CD14-positive monocyte (primary cell): ENCODE data around the gene ERC1. TPM values are rescaled to one million over a fixed set of nuclear protein-coding genes. Genes with fewer than 3 reads are reported as not detected.

Source experiments
- DNase-seq, 3 donors: peaks; one replicate each; pipeline ENCODE4 v3.0.0-alpha.2; 2011 to 2022
- H2AFZ ChIP-seq: 2 replicates; pipeline ENCODE4 v1.6.0; 2012; ENCODE audit warnings: mild to moderate bottlenecking, low read depth, low read length, inconsistent platforms; ENCODE audit not compliant: insufficient read depth, poor library complexity, severe bottlenecking
- H3K27ac ChIP-seq, 2 donors: 1 replicate in 1 of 2; 2 replicates in 1 of 2; pipeline ENCODE4 v1.5.1; 2012 to 2013; ENCODE audit warnings: low read length in 2 of 2, control low read depth in 1 of 2, inconsistent platforms in 1 of 2, low read depth in 1 of 2, mild to moderate bottlenecking in 1 of 2
- H3K27me3 ChIP-seq, 2 donors: one replicate each; pipeline versions ENCODE4 v1.6.0 to v1.6.1; 2011 to 2013; ENCODE audit warnings: low read length in 2 of 2; ENCODE audit not compliant: control insufficient read depth in 2 of 2, insufficient read depth in 2 of 2
- H3K36me3 ChIP-seq, 2 donors: replicated peaks in 1 of 2; 1 replicate in 1 of 2; 2 replicates in 1 of 2; pipeline versions ENCODE4 v1.5.1 to v1.6.1; 2012 to 2013; ENCODE audit warnings: low read length in 2 of 2, control low read depth in 1 of 2, inconsistent platforms in 1 of 2, mild to moderate bottlenecking in 1 of 2; ENCODE audit not compliant: insufficient read depth in 2 of 2, control insufficient read depth in 1 of 2
- H3K4me1 ChIP-seq, 2 donors: 1 replicate in 1 of 2; 2 replicates in 1 of 2; pipeline versions ENCODE4 v1.5.1 to v1.6.1; 2012 to 2013; ENCODE audit warnings: low read length in 2 of 2, control low read depth in 1 of 2, inconsistent platforms in 1 of 2, mild to moderate bottlenecking in 1 of 2, moderate library complexity in 1 of 2; ENCODE audit not compliant: insufficient read depth in 2 of 2, control insufficient read depth in 1 of 2
- H3K4me2 ChIP-seq: replicated peaks from 2 replicates; pipeline ENCODE3; 2012; ENCODE audit warnings: low read length, moderate library complexity, mild to moderate bottlenecking; ENCODE audit not compliant: poor library complexity, severe bottlenecking; ENCODE audit errors: extremely low read depth
- H3K4me3 ChIP-seq, 3 experiments: fragments of 200-600 bp in 1 of 3; sonication (generic) in 1 of 3; replicated peaks in 1 of 3; 1 replicate in 2 of 3; 2 replicates in 1 of 3; pipeline ENCODE4 v1.5.1; 2011 to 2013; ENCODE audit warnings: low read length in 3 of 3, mild to moderate bottlenecking in 3 of 3, control low read depth in 2 of 3, low read depth in 2 of 3, inconsistent platforms in 1 of 3, moderate library complexity in 1 of 3
- H3K79me2 ChIP-seq: 2 replicates; pipeline ENCODE4 v1.6.0; 2012; ENCODE audit warnings: mild to moderate bottlenecking, control low read depth, inconsistent platforms, low read length, moderate library complexity; ENCODE audit not compliant: insufficient read depth
- H3K9ac ChIP-seq: 2 replicates; pipeline ENCODE4 v1.6.0; 2017; ENCODE audit warnings: low read length, mild to moderate bottlenecking; ENCODE audit not compliant: insufficient read depth, poor library complexity, severe bottlenecking
- H3K9me3 ChIP-seq, 2 donors: replicated peaks in 1 of 2; 1 replicate in 1 of 2; 2 replicates in 1 of 2; pipeline versions ENCODE4 v1.5.1 to v1.6.1; 2012 to 2013; ENCODE audit warnings: low read length in 2 of 2, control low read depth in 1 of 2; ENCODE audit not compliant: control insufficient read depth in 1 of 2, insufficient read depth in 1 of 2
- H4K20me1 ChIP-seq: 2 replicates; pipeline ENCODE4 v1.6.0; 2012; ENCODE audit warnings: mild to moderate bottlenecking, low read length, control low read depth, moderate library complexity; ENCODE audit not compliant: insufficient read depth
- H3K27ac Mint-ChIP-seq, 7 donors: one replicate each; pipeline ENCODE4 v1.8.0; 2020; ENCODE audit warnings: mild to moderate bottlenecking in 7 of 7, mixed read lengths in 7 of 7, moderate library complexity in 6 of 7, inconsistent platforms in 2 of 7
- H3K27me3 Mint-ChIP-seq, 3 donors: one replicate each; pipeline ENCODE4 v1.8.0; 2021 to 2022; ENCODE audit warnings: low read depth in 3 of 3, mild to moderate bottlenecking in 3 of 3, mixed read lengths in 3 of 3, moderate library complexity in 3 of 3, inconsistent platforms in 1 of 3
- H3K36me3 Mint-ChIP-seq, 2 donors: one replicate each; pipeline ENCODE4 v1.8.0; 2020; ENCODE audit warnings: mixed read lengths in 2 of 2, inconsistent platforms in 1 of 2, mild to moderate bottlenecking in 1 of 2
- H3K4me1 Mint-ChIP-seq: one replicate; pipeline ENCODE4 v1.8.0; 2020; ENCODE audit warnings: mild to moderate bottlenecking, mixed read lengths
- H3K4me3 Mint-ChIP-seq, 2 donors: one replicate each; pipeline ENCODE4 v1.8.0; 2020; ENCODE audit warnings: mild to moderate bottlenecking in 2 of 2, mixed read lengths in 2 of 2, moderate library complexity in 1 of 2
- H3K9me3 Mint-ChIP-seq, 7 donors: one replicate each; pipeline ENCODE4 v1.8.0; 2020 to 2022; ENCODE audit warnings: mixed read lengths in 7 of 7, mild to moderate bottlenecking in 6 of 7, moderate library complexity in 6 of 7, inconsistent platforms in 2 of 7
- CTCF ChIP-seq: fragments of 200-600 bp; IDR thresholded peaks from one replicate; pipeline ENCODE4 v1.8.0; 2022; ENCODE audit warnings: antibody characterized with exemption, mild to moderate bottlenecking
- WGBS: methylation state at CpG from one replicate; pipeline ENCODE4 v1.1.5; 2013; ENCODE audit warnings: missing lambda C conversion rate; ENCODE audit not compliant: insufficient coverage; 5-methylcytosine and 5-hydroxymethylcytosine counted together
- intact Hi-C, 2 donors: fragments of 100-400 bp; cut with micrococcal nuclease; formaldehyde crosslinking; loops; one replicate each; pipeline versions ENCODE4 v1.15.0 to v1.15.1; 2023
- polyA plus RNA-seq, 3 donors: library from polyadenylated mRNA; depleted of rRNA in 1 of 3; unstranded in 2 of 3; stranded (reverse) in 1 of 3; fragments of 300-500 nt in 2 of 3; fragments of >200 nt in 1 of 3; fragmentation: Illumina TruSeq in 2 of 3; gene quantifications; 1 replicate in 2 of 3; 2 replicates in 1 of 3; pipeline ENCODE4 v1.2.3, GENCODE V29; 2012 to 2021

ERC1 gene
- polyA plus RNA-seq, 3 donors: 4.0 to 14.3 (median 5.1) TPM

DNA sequence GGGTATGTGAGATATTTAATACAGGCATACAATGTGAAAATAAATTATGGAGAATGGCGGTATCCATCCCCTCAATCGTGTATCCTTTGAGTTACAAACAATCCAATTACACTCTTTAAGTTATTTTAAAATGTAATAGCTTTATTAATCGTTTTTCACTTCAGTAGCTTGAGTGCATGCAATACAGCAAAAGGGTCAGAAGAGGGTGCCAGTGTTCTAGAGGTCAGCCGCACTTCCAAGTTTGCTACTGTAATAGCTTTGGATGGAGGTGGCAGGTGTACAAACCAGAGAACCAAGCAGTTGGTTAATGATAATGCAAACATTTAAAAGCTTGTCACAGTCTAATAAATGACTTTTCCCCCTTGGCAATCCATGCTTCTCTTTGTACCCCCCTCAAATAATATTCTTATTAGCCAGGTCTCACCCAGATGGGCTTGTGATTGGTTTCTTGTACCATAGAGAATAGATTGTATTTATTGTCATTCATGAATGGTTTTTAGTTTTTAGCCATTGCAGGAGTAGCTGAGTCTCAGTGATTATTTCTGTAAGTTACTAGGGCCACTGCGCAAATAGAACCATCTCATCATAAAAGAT is 127.0 kb downstream of the ERC1 start:
- H3K4me3 Mint-ChIP-seq: no peak overlapping the region
- Histone ChIP-seq H2AFZ (no peak overlapping the region), H3K27ac (no peak overlapping the region), H3K9ac (no peak overlapping the region), H3K9me3 (no peaks in the 10 kb centered on the region), H4K20me1 (no peaks in the 10 kb centered on the region), H3K4me1 (no peaks in the 10 kb centered on the region), H3K4me3 (no peak overlapping the region), H3K36me3 (peaks cover 5 to 31% of the 10 kb centered on the region in 2 donors), H3K79me2 (no peaks in the 10 kb centered on the region), H3K27me3 (no peaks in the 10 kb centered on the region), H3K4me2 (no peak overlapping the region)
- H3K27ac Mint-ChIP-seq: no peak overlapping the region
- peaks cover 0 to 3% (median 0%) of the 10 kb centered on the region in 3 donors for H3K27me3 Mint-ChIP-seq
- peak; percentile 95 for TF ChIP-seq CTCF
- DNase-seq: peak; percentile 51 to 67 (median 63)
- H3K36me3 Mint-ChIP-seq: peaks cover 25 to 38% of the 10 kb centered on the region in 2 donors
- no peaks in the 10 kb centered on the region for H3K9me3 Mint-ChIP-seq
- WGBS: no CpG with 5 or more reads among the region's 5 CpGs
- intact Hi-C loops: loop anchor here (2.0 kb wide), 1 partner anchor 465 kb away; no protein-coding TSS in a partner anchor
- H3K4me1 Mint-ChIP-seq: no peaks in the 10 kb centered on the region

- TF ChIP-seq CTCF: no peak
- Mint-ChIP-seq H3K4me3 (no peak overlapping the region), H3K36me3 (peaks cover 13 to 35% of the 10 kb centered on the region in 2 donors), H3K27me3 (peaks cover 0 to 3% (median 0%) of the 10 kb centered on the region in 3 donors), H3K27ac (no peak overlapping the region), H3K4me1 (no peaks in the 10 kb centered on the region), H3K9me3 (no peaks in the 10 kb centered on the region)
- intact Hi-C loops: no loop called here
- no peaks in the 10 kb centered on the region for H3K4me1 ChIP-seq
- H3K36me3 ChIP-seq: peaks cover 0 to 16% of the 10 kb centered on the region in 2 donors
- no peaks in the 10 kb centered on the region for H3K27me3 ChIP-seq
- H3K9me3 ChIP-seq: no peaks in the 10 kb centered on the region
- H3K4me3 ChIP-seq: no peak overlapping the region
- H3K27ac ChIP-seq: no peak overlapping the region
- no peak overlapping the region for H2AFZ ChIP-seq
- no peaks in the 10 kb centered on the region for H4K20me1 ChIP-seq
- H3K9ac ChIP-seq: no peak overlapping the region
- no peak for DNase-seq
- H3K79me2 ChIP-seq: no peaks in the 10 kb centered on the region
- WGBS: no CpG with 5 or more reads among the region's 3 CpGs
- H3K4me2 ChIP-seq: no peak overlapping the region
These were observed 131.8 kb downstream of the ERC1 start for GRCh38 chr12:1122786-1123185.
